Measurements from ENCODE around the gene CRY1. TPM values are rescaled to one million over a fixed set of nuclear protein-coding genes. Genes with fewer than 3 reads are reported as not detected.

Gene CRY1
- total RNA-seq, 3 donors from 2014 or later (not counting 1 experiment from before 2014, with no cell fraction given) = 71.1 to 124 (median 115) TPM

GRCh38 chr12:107042801-107043200, 50.5 kb downstream of the CRY1 start:
- Mint-ChIP-seq H3K9me3 (peaks cover 2 to 12% of the 10 kb centered on the region in 2 donors), H3K4me3 (no peak overlapping the region), H3K36me3 (no peaks in the 10 kb centered on the region), H3K4me1 (peaks cover 19 to 34% of the 10 kb centered on the region in 2 donors), H3K27me3 (ENCODE audit: low read depth in 2 of 2) (no peaks in the 10 kb centered on the region), H3K27ac (no peak overlapping the region)
- WGBS (ENCODE audit: insufficient coverage) = 83% methylated on average over 8 of the region's 8 CpGs
- Histone ChIP-seq H3K4me1 (ENCODE audit: control insufficient read depth, insufficient read depth, low read length) (no peaks in the 10 kb centered on the region), H3K9me3 (ENCODE audit: control insufficient read depth, insufficient read depth, low read length) (no peaks in the 10 kb centered on the region), H3K4me3 (ENCODE audit: low read length) (no peak overlapping the region), H3K27me3 (ENCODE audit: control insufficient read depth, insufficient read depth, low read length) (no peaks in the 10 kb centered on the region), H3K36me3 (ENCODE audit: control insufficient read depth, insufficient read depth, low read length) (no peaks in the 10 kb centered on the region), H3K27ac (ENCODE audit: low read length) (no peak overlapping the region)
- intact Hi-C loops (cut with micrococcal nuclease) = loop anchor here (5.0 kb wide), 1 partner anchor 34 kb away; no protein-coding TSS in a partner anchor
- peak in 1 of 3 donors; percentile 16 for ATAC-seq
- DNase-seq = no peak
- TF ChIP-seq, protein P1, sequence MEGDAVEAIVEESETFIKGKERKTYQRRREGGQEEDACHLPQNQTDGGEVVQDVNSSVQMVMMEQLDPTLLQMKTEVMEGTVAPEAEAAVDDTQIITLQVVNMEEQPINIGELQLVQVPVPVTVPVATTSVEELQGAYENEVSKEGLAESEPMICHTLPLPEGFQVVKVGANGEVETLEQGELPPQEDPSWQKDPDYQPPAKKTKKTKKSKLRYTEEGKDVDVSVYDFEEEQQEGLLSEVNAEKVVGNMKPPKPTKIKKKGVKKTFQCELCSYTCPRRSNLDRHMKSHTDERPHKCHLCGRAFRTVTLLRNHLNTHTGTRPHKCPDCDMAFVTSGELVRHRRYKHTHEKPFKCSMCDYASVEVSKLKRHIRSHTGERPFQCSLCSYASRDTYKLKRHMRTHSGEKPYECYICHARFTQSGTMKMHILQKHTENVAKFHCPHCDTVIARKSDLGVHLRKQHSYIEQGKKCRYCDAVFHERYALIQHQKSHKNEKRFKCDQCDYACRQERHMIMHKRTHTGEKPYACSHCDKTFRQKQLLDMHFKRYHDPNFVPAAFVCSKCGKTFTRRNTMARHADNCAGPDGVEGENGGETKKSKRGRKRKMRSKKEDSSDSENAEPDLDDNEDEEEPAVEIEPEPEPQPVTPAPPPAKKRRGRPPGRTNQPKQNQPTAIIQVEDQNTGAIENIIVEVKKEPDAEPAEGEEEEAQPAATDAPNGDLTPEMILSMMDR (IDR thresholded peaks at IDR 0.05) = no peak

GRCh38 chr12:107035733-107036132, 57.6 kb downstream of the CRY1 start:
- no peaks in the 10 kb centered on the region for H3K9me3 ChIP-seq (ENCODE audit: control insufficient read depth, insufficient read depth, low read length)
- H3K27ac Mint-ChIP-seq = peak overlapping the region in 1 of 2 donors; percentile 35
- TF ChIP-seq, protein P1 (IDR thresholded peaks at IDR 0.05) = no peak
- WGBS (ENCODE audit: insufficient coverage) = 100% methylated on average over 1 of the region's 2 CpGs
- no peak overlapping the region for H3K27ac ChIP-seq (ENCODE audit: low read length)
- no peaks in the 10 kb centered on the region for H3K27me3 Mint-ChIP-seq (ENCODE audit: low read depth in 2 of 2)
- ATAC-seq (no peak), DNase-seq (no peak)
- H3K9me3 Mint-ChIP-seq = peaks cover 0 to 2% of the 10 kb centered on the region in 2 donors
- H3K4me1 ChIP-seq (ENCODE audit: control insufficient read depth, insufficient read depth, low read length) = peaks cover 3% of the 10 kb centered on the region
- no peak overlapping the region for H3K4me3 Mint-ChIP-seq
- peaks cover 50 to 51% of the 10 kb centered on the region in 2 donors for H3K4me1 Mint-ChIP-seq
- no peaks in the 10 kb centered on the region for H3K27me3 ChIP-seq (ENCODE audit: control insufficient read depth, insufficient read depth, low read length)
- H3K36me3 Mint-ChIP-seq = no peaks in the 10 kb centered on the region
- intact Hi-C loops (cut with micrococcal nuclease) = no loop called here
- no peak overlapping the region for H3K4me3 ChIP-seq (ENCODE audit: low read length)
- no peaks in the 10 kb centered on the region for H3K36me3 ChIP-seq (ENCODE audit: control insufficient read depth, insufficient read depth, low read length)

DNA sequence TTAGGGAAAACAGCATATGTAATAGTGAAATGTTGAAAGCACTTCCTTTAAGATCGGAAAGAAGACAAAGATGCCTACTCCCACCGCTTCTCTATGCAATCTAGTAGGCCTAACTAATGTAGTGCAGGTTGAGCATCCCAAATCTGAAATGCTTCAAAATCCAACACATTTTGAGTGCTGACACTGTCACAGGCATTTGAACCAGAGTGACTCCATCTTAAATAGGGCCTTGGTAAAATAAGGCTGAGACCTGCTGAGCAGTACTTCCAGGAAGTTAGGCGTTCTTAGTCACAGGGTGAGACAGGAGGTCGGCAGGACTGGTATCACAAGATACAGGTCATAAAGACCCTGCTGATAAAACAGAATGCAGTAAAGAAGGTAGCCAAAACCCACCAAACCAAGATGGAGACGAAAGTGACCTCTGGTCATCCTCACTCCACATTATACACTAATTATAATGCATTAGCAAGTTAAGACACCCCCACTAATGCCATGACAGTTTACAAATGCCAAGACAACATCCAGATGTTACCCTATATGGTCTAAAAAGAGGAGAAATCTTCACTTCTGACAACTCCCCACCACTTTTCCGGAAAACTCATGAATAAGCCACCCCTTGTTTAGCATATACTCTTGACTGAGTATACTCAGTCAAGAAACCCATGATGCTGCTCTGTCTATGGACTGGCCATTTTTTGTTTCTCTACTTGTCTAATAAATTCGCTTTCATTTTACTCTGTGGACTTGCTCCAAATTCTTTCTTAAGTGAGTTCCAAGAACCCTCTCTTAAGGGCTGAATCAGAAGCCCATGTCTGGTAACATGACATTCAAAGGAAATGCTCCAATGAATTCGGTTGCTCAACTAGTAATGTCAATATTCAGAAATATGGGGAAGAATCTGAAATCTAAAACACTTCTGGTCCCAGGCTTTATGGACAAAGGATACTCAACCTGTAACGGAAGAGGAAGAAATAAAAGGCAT, 59.3 kb downstream of the CRY1 start:
- Mint-ChIP-seq H3K27me3 (ENCODE audit: low read depth in 2 of 2) (no peaks in the 10 kb centered on the region), H3K27ac (peak overlapping the region; percentile 37 to 100), H3K4me3 (no peak overlapping the region), H3K36me3 (no peaks in the 10 kb centered on the region), H3K9me3 (peaks cover 0 to 2% of the 10 kb centered on the region in 2 donors), H3K4me1 (peaks cover 56 to 67% of the 10 kb centered on the region in 2 donors)
- intact Hi-C loops (cut with micrococcal nuclease) = no loop called here
- DNase-seq (no peak), ATAC-seq (no peak)
- TF ChIP-seq, protein P1 (IDR thresholded peaks at IDR 0.05) = no peak
- peaks cover 3% of the 10 kb centered on the region for H3K4me1 ChIP-seq (ENCODE audit: control insufficient read depth, insufficient read depth, low read length)
- WGBS (ENCODE audit: insufficient coverage) = 90% methylated on average over 8 of the region's 9 CpGs
- no peaks in the 10 kb centered on the region for H3K36me3 ChIP-seq (ENCODE audit: control insufficient read depth, insufficient read depth, low read length)
- no peak overlapping the region for H3K27ac ChIP-seq (ENCODE audit: low read length)
- no peaks in the 10 kb centered on the region for H3K9me3 ChIP-seq (ENCODE audit: control insufficient read depth, insufficient read depth, low read length)
- H3K27me3 ChIP-seq (ENCODE audit: control insufficient read depth, insufficient read depth, low read length) = no peaks in the 10 kb centered on the region
- no peak overlapping the region for H3K4me3 ChIP-seq (ENCODE audit: low read length)
